Nephron (organoid): ENCODE measurements around the gene ACACA.

ENCODE experiments used
- H3K27ac Mint-ChIP-seq, 3 experiments: 2 replicates each; pipeline ENCODE4 v1.8.0; 2020; ENCODE audit warnings: mixed read lengths in 3 of 3, mild to moderate bottlenecking in 2 of 3, moderate library complexity in 1 of 3
- H3K27me3 Mint-ChIP-seq: 2 replicates; pipeline ENCODE4 v1.8.0; 2021; ENCODE audit warnings: low read depth, mild to moderate bottlenecking, moderate library complexity, mixed read lengths
- H3K36me3 Mint-ChIP-seq: 2 replicates; pipeline ENCODE4 v1.8.0; 2020; ENCODE audit warnings: low read depth, mixed read lengths
- H3K4me1 Mint-ChIP-seq: 2 replicates; pipeline ENCODE4 v1.8.0; 2020; ENCODE audit warnings: mixed read lengths
- H3K4me3 Mint-ChIP-seq, 3 experiments: 2 replicates each; pipeline ENCODE4 v1.8.0; 2020; ENCODE audit warnings: mild to moderate bottlenecking in 3 of 3, mixed read lengths in 3 of 3, moderate library complexity in 2 of 3
- H3K9me3 Mint-ChIP-seq: 2 replicates; pipeline ENCODE4 v1.8.0; 2020; ENCODE audit warnings: mixed read lengths
- TF ChIP-seq, protein P1 (sequence below), 3 experiments: fragments of 200-600 bp; sonication (generic); IDR thresholded peaks; one replicate each; pipeline ENCODE4 v1.5.0; 2021; ENCODE audit warnings: antibody characterized with exemption in 3 of 3; ENCODE audit not compliant: unreplicated experiment in 3 of 3

The ACACA gene

DNA sequence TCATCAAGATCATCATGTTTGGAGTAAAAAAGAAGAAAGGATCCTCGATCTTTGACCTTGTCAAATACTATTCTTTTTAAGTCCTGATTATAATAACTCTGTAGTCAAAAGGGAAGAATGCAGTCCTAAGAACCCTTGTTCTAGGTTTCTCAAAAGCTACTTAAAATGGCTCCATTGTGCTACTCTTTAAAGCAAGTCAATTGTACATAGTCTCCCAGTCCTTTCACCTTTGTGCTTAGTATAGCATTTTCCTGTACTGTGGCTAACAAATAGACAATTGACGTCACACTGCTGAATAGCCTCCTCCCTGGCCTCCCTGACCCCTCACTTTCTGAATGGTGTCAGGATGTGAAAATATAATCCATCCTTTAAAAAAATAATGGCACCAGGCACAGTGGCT lies 285.0 kb downstream of the ACACA start:
- Mint-ChIP-seq H3K27me3 (no peaks in the 10 kb centered on the region), H3K27ac (no peak overlapping the region), H3K4me1 (peaks cover 37% of the 10 kb centered on the region), H3K36me3 (peaks cover 51% of the 10 kb centered on the region), H3K4me3 (no peak overlapping the region), H3K9me3 (no peaks in the 10 kb centered on the region)
- TF ChIP-seq, protein P1, sequence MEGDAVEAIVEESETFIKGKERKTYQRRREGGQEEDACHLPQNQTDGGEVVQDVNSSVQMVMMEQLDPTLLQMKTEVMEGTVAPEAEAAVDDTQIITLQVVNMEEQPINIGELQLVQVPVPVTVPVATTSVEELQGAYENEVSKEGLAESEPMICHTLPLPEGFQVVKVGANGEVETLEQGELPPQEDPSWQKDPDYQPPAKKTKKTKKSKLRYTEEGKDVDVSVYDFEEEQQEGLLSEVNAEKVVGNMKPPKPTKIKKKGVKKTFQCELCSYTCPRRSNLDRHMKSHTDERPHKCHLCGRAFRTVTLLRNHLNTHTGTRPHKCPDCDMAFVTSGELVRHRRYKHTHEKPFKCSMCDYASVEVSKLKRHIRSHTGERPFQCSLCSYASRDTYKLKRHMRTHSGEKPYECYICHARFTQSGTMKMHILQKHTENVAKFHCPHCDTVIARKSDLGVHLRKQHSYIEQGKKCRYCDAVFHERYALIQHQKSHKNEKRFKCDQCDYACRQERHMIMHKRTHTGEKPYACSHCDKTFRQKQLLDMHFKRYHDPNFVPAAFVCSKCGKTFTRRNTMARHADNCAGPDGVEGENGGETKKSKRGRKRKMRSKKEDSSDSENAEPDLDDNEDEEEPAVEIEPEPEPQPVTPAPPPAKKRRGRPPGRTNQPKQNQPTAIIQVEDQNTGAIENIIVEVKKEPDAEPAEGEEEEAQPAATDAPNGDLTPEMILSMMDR (IDR thresholded peaks at IDR 0.05; ENCODE audit: unreplicated experiment in 3 of 3): no peak

DNA sequence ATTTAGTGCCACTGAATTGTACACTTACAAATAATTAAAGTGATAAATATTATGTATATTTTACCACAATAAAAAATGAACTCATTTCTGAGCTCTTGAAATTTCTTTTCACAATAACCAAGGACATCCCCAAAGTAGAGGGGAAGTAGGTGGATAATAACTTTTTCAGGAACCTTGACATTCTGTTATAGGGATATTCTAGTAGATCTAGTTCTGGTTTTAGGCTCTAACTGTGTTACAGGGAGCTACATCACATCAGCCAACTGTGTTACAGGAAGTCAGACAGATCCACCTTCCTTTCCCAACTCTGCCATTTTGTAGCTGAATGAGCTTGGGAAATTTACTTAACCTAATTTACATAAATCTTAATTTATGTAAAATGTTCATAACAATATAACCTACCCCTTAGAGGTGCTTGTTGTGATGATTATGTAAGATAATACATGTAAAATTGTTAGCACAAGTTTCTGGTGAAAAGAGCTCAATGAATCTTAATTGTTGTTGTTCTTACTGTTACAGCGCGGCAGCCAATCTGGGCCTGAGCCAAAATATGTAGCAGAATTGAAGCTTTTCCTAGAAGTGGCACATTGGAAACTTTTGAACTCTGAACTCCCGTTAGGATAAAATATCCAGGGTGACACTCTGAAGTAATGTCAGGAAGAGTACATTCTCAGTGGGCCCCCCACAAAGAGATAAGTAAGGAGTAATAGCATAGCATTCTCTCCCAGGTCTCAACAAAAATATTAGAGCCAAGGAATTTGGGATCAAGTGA lies 288.1 kb downstream of the ACACA start:
- peak overlapping the region in 1 of 3 experiments; percentile 79 for H3K27ac Mint-ChIP-seq
- H3K36me3 Mint-ChIP-seq: peaks cover 48% of the 10 kb centered on the region
- no peaks in the 10 kb centered on the region for H3K9me3 Mint-ChIP-seq
- no peaks in the 10 kb centered on the region for H3K27me3 Mint-ChIP-seq
- peaks cover 20% of the 10 kb centered on the region for H3K4me1 Mint-ChIP-seq
- H3K4me3 Mint-ChIP-seq: no peak overlapping the region
- TF ChIP-seq, protein P1 (IDR thresholded peaks at IDR 0.05; ENCODE audit: unreplicated experiment in 3 of 3): no peak

DNA sequence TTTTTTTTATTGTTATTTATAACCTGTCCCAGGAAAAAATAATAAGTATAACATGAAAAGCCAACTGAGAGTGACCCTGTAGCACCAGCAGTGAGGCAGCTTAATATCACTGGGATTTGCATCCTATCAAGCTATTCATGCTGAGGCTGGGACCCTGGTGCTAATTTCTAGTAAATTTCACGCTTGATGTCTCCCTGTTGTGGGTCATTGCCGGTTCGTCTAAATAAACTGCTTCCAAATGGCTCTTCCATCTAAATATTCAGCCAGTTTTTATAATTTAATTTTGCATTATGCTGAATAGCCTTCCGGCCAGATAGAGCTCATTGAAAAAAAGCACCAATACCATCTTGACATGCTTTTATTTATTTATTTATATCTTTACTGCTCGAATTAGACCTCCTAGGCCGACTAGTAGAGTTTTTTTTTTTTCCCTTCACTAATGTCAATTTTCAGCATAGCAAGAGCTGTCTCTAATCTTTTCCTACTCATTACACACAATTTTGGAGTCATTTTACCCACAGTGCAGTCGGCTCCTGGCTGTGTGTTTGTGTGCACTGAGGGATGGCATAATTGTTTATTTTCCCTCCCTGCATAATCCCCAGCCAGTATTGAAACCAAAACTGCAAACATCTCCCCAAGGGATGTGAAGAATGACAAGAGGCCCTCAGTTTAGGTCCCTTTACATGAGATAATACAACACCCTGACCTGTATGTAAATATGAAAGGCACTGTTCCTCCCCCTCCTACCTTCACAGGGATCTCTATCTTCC lies 289.1 kb downstream of the ACACA start:
- no peaks in the 10 kb centered on the region for H3K27me3 Mint-ChIP-seq
- TF ChIP-seq, protein P1 (IDR thresholded peaks at IDR 0.05; ENCODE audit: unreplicated experiment in 3 of 3): no peak
- H3K27ac Mint-ChIP-seq: peak overlapping the region in 1 of 3 experiments; percentile 79
- peaks cover 51% of the 10 kb centered on the region for H3K36me3 Mint-ChIP-seq
- no peak overlapping the region for H3K4me3 Mint-ChIP-seq
- H3K4me1 Mint-ChIP-seq: peaks cover 17% of the 10 kb centered on the region
- H3K9me3 Mint-ChIP-seq: no peaks in the 10 kb centered on the region

DNA sequence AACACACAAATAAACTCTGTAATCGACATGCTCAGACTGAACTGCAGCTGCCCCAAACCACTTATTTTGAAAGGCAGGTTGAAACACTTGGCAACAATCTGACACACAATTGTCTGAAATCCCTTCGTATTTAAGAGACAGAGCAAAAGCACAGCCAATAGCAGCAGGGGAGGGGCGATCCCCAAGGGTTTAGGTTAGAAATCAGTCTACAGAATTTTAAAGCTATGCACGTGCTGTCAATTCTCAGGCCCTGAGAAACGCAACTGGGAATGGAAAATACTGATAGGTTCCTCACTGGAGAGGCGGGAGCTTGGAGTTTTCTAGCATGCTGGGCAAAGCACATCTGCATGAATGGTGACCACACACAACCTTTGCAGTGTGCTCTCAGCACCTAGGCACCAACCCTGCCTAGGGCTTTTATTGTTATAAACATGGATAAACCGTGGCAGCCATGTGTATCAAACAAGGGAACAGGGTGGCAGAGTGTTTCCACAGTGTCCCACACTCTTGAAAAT lies 289.9 kb downstream of the ACACA start:
- TF ChIP-seq, protein P1 (IDR thresholded peaks at IDR 0.05; ENCODE audit: unreplicated experiment in 3 of 3): no peak
- H3K36me3 Mint-ChIP-seq: peaks cover 51% of the 10 kb centered on the region
- H3K9me3 Mint-ChIP-seq: no peaks in the 10 kb centered on the region
- no peak overlapping the region for H3K4me3 Mint-ChIP-seq
- peaks cover 17% of the 10 kb centered on the region for H3K4me1 Mint-ChIP-seq
- H3K27me3 Mint-ChIP-seq: no peaks in the 10 kb centered on the region
- peak overlapping the region; percentile 23 to 71 (median 26) for H3K27ac Mint-ChIP-seq

DNA sequence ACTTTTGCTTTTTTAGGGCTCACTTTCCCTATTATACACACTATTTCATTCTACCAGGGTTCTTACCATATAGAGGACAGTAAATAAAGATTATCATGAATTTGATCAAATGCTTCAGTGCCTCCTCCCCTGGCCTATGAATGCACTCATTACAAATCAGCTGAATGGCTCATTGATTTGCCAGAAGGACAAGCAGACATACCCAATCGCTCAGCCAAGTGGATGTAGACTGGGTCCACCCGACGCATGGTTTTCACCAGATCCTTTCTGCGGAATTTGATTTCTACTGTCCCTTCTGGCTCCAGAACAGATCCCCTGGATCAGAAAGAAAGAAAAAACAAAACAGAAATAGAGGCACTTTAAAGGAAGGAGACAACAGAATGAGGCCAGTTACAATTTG lies 295.3 kb downstream of the ACACA start:
- peaks cover 24% of the 10 kb centered on the region for H3K4me1 Mint-ChIP-seq
- no peaks in the 10 kb centered on the region for H3K9me3 Mint-ChIP-seq
- H3K27ac Mint-ChIP-seq: peak overlapping the region; percentile 51 to 85 (median 80)
- TF ChIP-seq, protein P1 (IDR thresholded peaks at IDR 0.05; ENCODE audit: unreplicated experiment in 3 of 3): no peak
- H3K36me3 Mint-ChIP-seq: peaks cover 32% of the 10 kb centered on the region
- peak overlapping the region in 1 of 3 experiments; percentile 3 for H3K4me3 Mint-ChIP-seq
- no peaks in the 10 kb centered on the region for H3K27me3 Mint-ChIP-seq
